HepG2 (cell line): ENCODE results near the gene INHA. TPM values are rescaled to one million over a fixed set of nuclear protein-coding genes. Genes with fewer than 3 reads are reported as not detected.

ENCODE experiments used
- ARID2 ChIP-seq: sonication (generic); formaldehyde crosslinking; IDR thresholded peaks from 2 replicates; pipeline ENCODE4 v1.8.1; 2022; ENCODE audit warnings: mild to moderate bottlenecking, missing genetic modification reagents, borderline replicate concordance
- ASH2L ChIP-seq: fragments of 300-600, 200-600 bp; sonication (generic); IDR thresholded peaks from 2 replicates; pipeline ENCODE4 v1.7.0; 2017; ENCODE audit warnings: low read depth, mild to moderate bottlenecking, moderate library complexity, mixed read lengths, low read length; ENCODE audit not compliant: insufficient read length
- BATF2 ChIP-seq: sonication (generic); formaldehyde crosslinking; IDR thresholded peaks from 2 replicates; pipeline ENCODE4 v1.8.0; 2022; ENCODE audit warnings: mild to moderate bottlenecking, missing genetic modification reagents, moderate library complexity
- CREB1 ChIP-seq, 2 experiments: fragments of 450-650 bp in 1 of 2; IDR thresholded peaks; 2 replicates each; pipeline ENCODE4 v1.6.1; 2016 to 2017; ENCODE audit warnings: control low read depth in 1 of 2, mild to moderate bottlenecking in 1 of 2, missing compliant biosample characterization in 1 of 2, missing genetic modification characterization in 1 of 2
- DPF2 ChIP-seq: sonication (generic); formaldehyde crosslinking; IDR thresholded peaks from 2 replicates; pipeline ENCODE4 v1.4.0; 2020; ENCODE audit warnings: mild to moderate bottlenecking, low read depth, missing genetic modification reagents, borderline replicate concordance
- ETV6 ChIP-seq: sonication (generic); formaldehyde crosslinking; conservative IDR thresholded peaks from 2 replicates; pipeline ENCODE4 v1.4.0; 2020; ENCODE audit warnings: missing genetic modification reagents
- HNF4G ChIP-seq, 2 experiments: sonication (generic) in 1 of 2; formaldehyde crosslinking in 1 of 2; IDR thresholded peaks; 2 replicates each; pipeline versions ENCODE4 v1.4.0 to v1.6.1; 2011 to 2020; ENCODE audit warnings: borderline replicate concordance in 2 of 2, low read depth in 2 of 2, mild to moderate bottlenecking in 2 of 2, low read length in 1 of 2, missing genetic modification reagents in 1 of 2, moderate library complexity in 1 of 2
- KAT2B ChIP-seq: fragments of 150-350 bp; IDR thresholded peaks from 2 replicates; pipeline ENCODE4 v1.6.1; 2014; ENCODE audit warnings: low read depth, low read length, borderline replicate concordance
- KMT2B ChIP-seq: IDR thresholded peaks from 2 replicates; pipeline ENCODE4 v1.6.1; 2016; ENCODE audit warnings: missing genetic modification reagents, missing compliant biosample characterization
- TBP ChIP-seq: sonication (generic); formaldehyde crosslinking; IDR thresholded peaks from 2 replicates; pipeline ENCODE4 v1.5.0; 2020; ENCODE audit warnings: missing genetic modification reagents
- UBTF ChIP-seq: sonication (generic); formaldehyde crosslinking; IDR thresholded peaks from 2 replicates; pipeline ENCODE4 v1.4.0; 2020; ENCODE audit warnings: mild to moderate bottlenecking, missing genetic modification reagents
- ZEB1 ChIP-seq: IDR thresholded peaks from 2 replicates; pipeline ENCODE4 v1.6.1; 2012; ENCODE audit warnings: mild to moderate bottlenecking, low read depth, inconsistent platforms; ENCODE audit not compliant: insufficient replicate concordance
- ZKSCAN1 ChIP-seq: fragments of 150-350 bp; IDR thresholded peaks from 2 replicates; pipeline ENCODE4 v1.6.1; 2014; ENCODE audit warnings: low read length
- ZNF230 ChIP-seq: sonication (generic); formaldehyde crosslinking; IDR thresholded peaks from 2 replicates; pipeline ENCODE4 v1.4.0; 2020; ENCODE audit warnings: mild to moderate bottlenecking, missing genetic modification reagents
- ZNF7 ChIP-seq: IDR thresholded peaks from 2 replicates; pipeline ENCODE4 v1.6.1; 2016; ENCODE audit warnings: missing biosample characterization, missing genetic modification reagents
- ZSCAN25 ChIP-seq: sonication (generic); formaldehyde crosslinking; IDR thresholded peaks from 2 replicates; pipeline ENCODE4 v1.8.0; 2022; ENCODE audit warnings: mild to moderate bottlenecking, missing genetic modification reagents
- polyA plus RNA-seq, 8 experiments: library from polyadenylated mRNA; depleted of rRNA in 3 of 8; stranded (reverse) in 7 of 8; unstranded in 1 of 8; fragments of >200 nt; fragmentation: Illumina TruSeq in 4 of 8; extraction: Trizol in 4 of 8; gene quantifications; 2 replicates each; pipeline versions ENCODE4 v1.2.1 to v1.2.3, GENCODE V29; 2011 to 2016; ENCODE audit warnings: low read depth in 4 of 8, missing spikeins in 1 of 8, mixed read lengths in 1 of 8; ENCODE audit not compliant: insufficient read depth in 1 of 8
- total RNA-seq, 5 experiments: library from RNA; depleted of rRNA; stranded (reverse); fragments of >200 nt; fragmentation: Illumina TruSeq; extraction: Trizol; gene quantifications; 2 replicates each; pipeline ENCODE4 v1.2.3, GENCODE V29; 2016; ENCODE audit warnings: low read depth in 1 of 5
- TF ChIP-seq, protein P1 (sequence below): sonication (generic); formaldehyde crosslinking; conservative IDR thresholded peaks from 2 replicates; pipeline ENCODE4 v1.4.0; 2020; ENCODE audit warnings: missing genetic modification reagents
- TF ChIP-seq, protein P2 (sequence below): sonication (generic); formaldehyde crosslinking; IDR thresholded peaks from 2 replicates; pipeline ENCODE4 v1.8.1; 2023; ENCODE audit warnings: mild to moderate bottlenecking, missing genetic modification reagents
- TF ChIP-seq, protein P3 (sequence below): sonication (generic); formaldehyde crosslinking; IDR thresholded peaks from 2 replicates; pipeline ENCODE4 v1.5.1; 2020; ENCODE audit warnings: missing genetic modification reagents, mild to moderate bottlenecking, borderline replicate concordance

Gene INHA
- total and polyA plus RNA-seq, 2 of the 13 experiments (the other 11 are each of a cell fraction or from before 2014, with no cell fraction given), result 4.1 to 15.2 TPM

GRCh38 chr2:219597552-219598307 lies 25.6 kb downstream of the INHA start, which contains the start of gene STK11IP (continued):
- TF ChIP-seq, protein P1, sequence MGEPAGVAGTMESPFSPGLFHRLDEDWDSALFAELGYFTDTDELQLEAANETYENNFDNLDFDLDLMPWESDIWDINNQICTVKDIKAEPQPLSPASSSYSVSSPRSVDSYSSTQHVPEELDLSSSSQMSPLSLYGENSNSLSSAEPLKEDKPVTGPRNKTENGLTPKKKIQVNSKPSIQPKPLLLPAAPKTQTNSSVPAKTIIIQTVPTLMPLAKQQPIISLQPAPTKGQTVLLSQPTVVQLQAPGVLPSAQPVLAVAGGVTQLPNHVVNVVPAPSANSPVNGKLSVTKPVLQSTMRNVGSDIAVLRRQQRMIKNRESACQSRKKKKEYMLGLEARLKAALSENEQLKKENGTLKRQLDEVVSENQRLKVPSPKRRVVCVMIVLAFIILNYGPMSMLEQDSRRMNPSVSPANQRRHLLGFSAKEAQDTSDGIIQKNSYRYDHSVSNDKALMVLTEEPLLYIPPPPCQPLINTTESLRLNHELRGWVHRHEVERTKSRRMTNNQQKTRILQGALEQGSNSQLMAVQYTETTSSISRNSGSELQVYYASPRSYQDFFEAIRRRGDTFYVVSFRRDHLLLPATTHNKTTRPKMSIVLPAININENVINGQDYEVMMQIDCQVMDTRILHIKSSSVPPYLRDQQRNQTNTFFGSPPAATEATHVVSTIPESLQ, result no peak
- TF ChIP-seq, protein P2, sequence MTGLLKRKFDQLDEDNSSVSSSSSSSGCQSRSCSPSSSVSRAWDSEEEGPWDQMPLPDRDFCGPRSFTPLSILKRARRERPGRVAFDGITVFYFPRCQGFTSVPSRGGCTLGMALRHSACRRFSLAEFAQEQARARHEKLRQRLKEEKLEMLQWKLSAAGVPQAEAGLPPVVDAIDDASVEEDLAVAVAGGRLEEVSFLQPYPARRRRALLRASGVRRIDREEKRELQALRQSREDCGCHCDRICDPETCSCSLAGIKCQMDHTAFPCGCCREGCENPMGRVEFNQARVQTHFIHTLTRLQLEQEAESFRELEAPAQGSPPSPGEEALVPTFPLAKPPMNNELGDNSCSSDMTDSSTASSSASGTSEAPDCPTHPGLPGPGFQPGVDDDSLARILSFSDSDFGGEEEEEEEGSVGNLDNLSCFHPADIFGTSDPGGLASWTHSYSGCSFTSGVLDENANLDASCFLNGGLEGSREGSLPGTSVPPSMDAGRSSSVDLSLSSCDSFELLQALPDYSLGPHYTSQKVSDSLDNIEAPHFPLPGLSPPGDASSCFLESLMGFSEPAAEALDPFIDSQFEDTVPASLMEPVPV (CRISPR knock-in tag), result peak; percentile 18; the same call in 1 of the 2 replicates
- peak; percentile 74 for TF ChIP-seq ZEB1
- peak; percentile 78 for TF ChIP-seq CREB1 (IDR thresholded peaks at IDR 0.05)
- peak; percentile 97 for TF ChIP-seq CREB1 (CRISPR knock-in tag; IDR thresholded peaks at IDR 0.05)
- TF ChIP-seq ASH2L, result peak; percentile 96
- TF ChIP-seq ARID2 (CRISPR knock-in tag), result no peak
- TF ChIP-seq, protein P3, sequence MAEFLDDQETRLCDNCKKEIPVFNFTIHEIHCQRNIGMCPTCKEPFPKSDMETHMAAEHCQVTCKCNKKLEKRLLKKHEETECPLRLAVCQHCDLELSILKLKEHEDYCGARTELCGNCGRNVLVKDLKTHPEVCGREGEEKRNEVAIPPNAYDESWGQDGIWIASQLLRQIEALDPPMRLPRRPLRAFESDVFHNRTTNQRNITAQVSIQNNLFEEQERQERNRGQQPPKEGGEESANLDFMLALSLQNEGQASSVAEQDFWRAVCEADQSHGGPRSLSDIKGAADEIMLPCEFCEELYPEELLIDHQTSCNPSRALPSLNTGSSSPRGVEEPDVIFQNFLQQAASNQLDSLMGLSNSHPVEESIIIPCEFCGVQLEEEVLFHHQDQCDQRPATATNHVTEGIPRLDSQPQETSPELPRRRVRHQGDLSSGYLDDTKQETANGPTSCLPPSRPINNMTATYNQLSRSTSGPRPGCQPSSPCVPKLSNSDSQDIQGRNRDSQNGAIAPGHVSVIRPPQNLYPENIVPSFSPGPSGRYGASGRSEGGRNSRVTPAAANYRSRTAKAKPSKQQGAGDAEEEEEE, result peak; percentile 39; the same call in 1 of the 2 replicates
- TF ChIP-seq ETV6 (CRISPR knock-in tag), result peak; percentile 75; the same call in 1 of the 2 replicates
- TF ChIP-seq ZSCAN25, result no peak; the same call in 1 of the 2 replicates
- peak; percentile 71; the same call in 1 of the 2 replicates for TF ChIP-seq HNF4G (IDR thresholded peaks at IDR 0.05; ENCODE audit: borderline replicate concordance, low read depth, low read length)
- TF ChIP-seq HNF4G (CRISPR knock-in tag; IDR thresholded peaks at IDR 0.05; ENCODE audit: borderline replicate concordance, low read depth), result no peak; the same call in 1 of the 2 replicates
- peak; percentile 1; the same call in 1 of the 2 replicates for TF ChIP-seq BATF2
- no peak for TF ChIP-seq KAT2B
- TF ChIP-seq UBTF (CRISPR knock-in tag), result peak; percentile 93
- peak; percentile 79 for TF ChIP-seq KMT2B
- TF ChIP-seq ZNF7 (CRISPR knock-in tag), result no peak
- TF ChIP-seq ZNF230 (CRISPR knock-in tag), result no peak; the same call in 1 of the 2 replicates
- 0 out of 2 replicates have a peak, but pooled peaks have one; percentile 32 for TF ChIP-seq ZKSCAN1
- peak; percentile 77; the same call in 1 of the 2 replicates for TF ChIP-seq TBP (CRISPR knock-in tag)
- TF ChIP-seq DPF2 (CRISPR knock-in tag), result no peak
